Measurements from ENCODE around the gene ASTN1. TPM values are rescaled to one million over a fixed set of nuclear protein-coding genes. Genes with fewer than 3 reads are reported as not detected.

Gene ASTN1
- total and polyA plus RNA-seq, 9 of the 15 experiments (the other 6 are each of a cell fraction or from before 2014, with no cell fraction given): 0.05 to 0.22 (median 0.18) TPM

DNA sequence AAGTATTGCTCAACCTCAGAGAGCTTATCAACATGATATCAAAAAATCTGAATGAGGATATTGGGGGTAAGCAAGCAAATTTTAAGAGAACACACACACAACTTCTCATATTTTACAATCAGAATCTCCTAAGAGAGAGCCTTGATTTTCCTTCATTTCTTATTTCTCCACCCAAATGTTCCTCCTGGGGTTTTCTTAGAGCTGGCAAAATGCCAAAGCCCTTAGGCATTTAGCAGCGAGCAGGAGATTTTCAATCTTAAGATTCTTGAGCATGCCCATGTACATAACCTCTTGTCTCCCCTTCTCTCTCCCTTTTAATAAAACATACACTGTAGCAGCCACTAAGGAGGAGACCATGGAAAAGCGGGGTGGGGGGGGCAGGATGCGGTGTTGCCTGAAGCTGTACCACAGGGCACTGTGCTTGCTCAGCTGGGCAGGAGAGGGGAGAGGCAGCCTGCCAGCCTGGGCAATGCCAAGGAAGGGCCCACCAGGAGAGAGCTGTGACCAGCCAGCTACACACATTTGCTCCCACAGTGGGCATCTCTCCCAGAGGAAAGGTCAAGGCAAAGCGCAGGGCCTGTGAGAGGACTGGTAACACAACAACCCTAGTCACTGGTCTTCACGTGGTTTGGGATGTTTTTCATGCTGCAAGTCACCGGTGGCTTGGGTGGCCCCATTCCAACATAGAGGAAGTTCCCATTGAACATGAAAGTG, 10.6 kb upstream of the ASTN1 start:
- Histone ChIP-seq H4K20me1 (replicated peaks; ENCODE audit: control insufficient read depth, insufficient read depth, low read length) (no peaks in the 10 kb centered on the region), H3K79me2 (ENCODE audit: control insufficient read depth, insufficient read depth, low read length) (no peaks in the 10 kb centered on the region), H3K4me2 (ENCODE audit: insufficient read depth, low read length) (no peak overlapping the region), H3K36me3 (ENCODE audit: control insufficient read depth, insufficient read depth, low read length) (no peaks in the 10 kb centered on the region), H2AFZ (ENCODE audit: low read depth, low read length) (no peak overlapping the region), H3K27me3 (ENCODE audit: control insufficient read depth in 2 of 2, insufficient read depth in 2 of 2, low read length in 2 of 2) (peaks cover 2 to 13% of the 10 kb centered on the region in 2 experiments; a peak in 3 of 5 replicates), H3K9me1 (ENCODE audit: control insufficient read depth, insufficient read depth, low read length) (no peaks in the 10 kb centered on the region), H3K9ac (ENCODE audit: insufficient read depth in 1 of 2, low read depth in 2 of 2, low read length in 2 of 2) (no peak overlapping the region), H3K9me3 (replicated peaks; ENCODE audit: control insufficient read depth, insufficient read depth, low read depth, low read length) (no peaks in the 10 kb centered on the region), H3K4me3 (no peak overlapping the region), H3K27ac (ENCODE audit: extremely low read depth, low read depth, low read length) (no peak overlapping the region), H3K4me1 (replicated peaks in 1 of 2; ENCODE audit: control insufficient read depth in 2 of 2, insufficient read depth in 2 of 2, low read length in 2 of 2) (peaks cover 0 to 4% of the 10 kb centered on the region in 2 experiments; a peak in 1 of 5 replicates)
- in situ Hi-C loops (cut with MboI): no loop called here
- ChIA-PET POLR2A (interaction anchor here (0.6 kb wide), 1 partner anchor 493 kb away, joined by 5 read pairs; no protein-coding TSS in a partner anchor), CTCF (ENCODE audit: low intra/inter-chr PET ratio) (interaction anchor here (0.6 kb wide), 1 partner anchor 52 kb away, joined by 3 read pairs; no protein-coding TSS in a partner anchor)
- FAIRE-seq: no peak
- intact Hi-C loops (cut with micrococcal nuclease): no loop called here
- 0% methylated on average over 6 of the region's 6 CpGs for WGBS (ENCODE audit: insufficient coverage, low coverage, missing lambda C conversion rate)
- no TSS peak for BruUV-seq (replicated peaks)
- peak in 1 of 4 experiments; percentile 13 for DNase-seq (ENCODE audit: extremely low read depth in 1 of 4, low spot score in 3 of 4)
- TF ChIP-seq NFIC (IDR thresholded peaks at IDR 0.05) (peak; percentile 88), NFIX (CRISPR knock-in tag; IDR thresholded peaks at IDR 0.05; ENCODE audit: low read depth) (peak; percentile 87), ZNF239 (CRISPR knock-in tag; IDR thresholded peaks at IDR 0.05) (no peak)
- no peak for ATAC-seq

DNA sequence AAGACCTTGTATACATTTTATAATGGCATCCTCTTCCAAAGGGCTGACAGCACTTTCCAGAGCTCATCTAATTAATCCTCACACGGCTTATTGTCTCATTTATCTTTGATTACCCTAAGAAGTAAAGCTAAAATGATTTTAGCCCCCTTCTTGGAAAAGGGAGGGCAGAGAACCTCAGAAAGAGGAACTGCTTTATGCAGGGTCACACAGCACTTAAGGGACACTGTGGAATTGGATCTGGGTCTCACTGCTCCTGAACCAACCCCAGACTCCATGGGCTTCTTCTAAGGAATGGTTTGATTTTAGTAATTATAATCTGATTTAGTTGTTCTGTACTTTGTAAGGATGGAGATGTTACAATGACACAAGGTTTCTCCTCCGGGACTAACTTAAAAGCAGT, 9.5 kb upstream of the ASTN1 start:
- FAIRE-seq (no peak), ATAC-seq (no peak), DNase-seq (ENCODE audit: extremely low read depth in 1 of 4, low spot score in 3 of 4) (no peak)
- Histone ChIP-seq H3K27ac (ENCODE audit: extremely low read depth, low read depth, low read length) (no peak overlapping the region), H3K4me3 (no peak overlapping the region), H3K79me2 (ENCODE audit: control insufficient read depth, insufficient read depth, low read length) (no peaks in the 10 kb centered on the region), H3K36me3 (ENCODE audit: control insufficient read depth, insufficient read depth, low read length) (no peaks in the 10 kb centered on the region), H3K27me3 (ENCODE audit: control insufficient read depth in 2 of 2, insufficient read depth in 2 of 2, low read length in 2 of 2) (peaks cover 2 to 13% of the 10 kb centered on the region in 2 experiments; a peak in 3 of 5 replicates), H3K4me2 (ENCODE audit: insufficient read depth, low read length) (no peak overlapping the region), H3K9ac (ENCODE audit: insufficient read depth in 1 of 2, low read depth in 2 of 2, low read length in 2 of 2) (no peak overlapping the region), H2AFZ (ENCODE audit: low read depth, low read length) (no peak overlapping the region), H4K20me1 (replicated peaks; ENCODE audit: control insufficient read depth, insufficient read depth, low read length) (no peaks in the 10 kb centered on the region), H3K9me1 (ENCODE audit: control insufficient read depth, insufficient read depth, low read length) (no peaks in the 10 kb centered on the region), H3K4me1 (replicated peaks in 1 of 2; ENCODE audit: control insufficient read depth in 2 of 2, insufficient read depth in 2 of 2, low read length in 2 of 2) (peaks cover 0 to 4% of the 10 kb centered on the region in 2 experiments; a peak in 1 of 5 replicates), H3K9me3 (replicated peaks; ENCODE audit: control insufficient read depth, insufficient read depth, low read depth, low read length) (no peaks in the 10 kb centered on the region)
- WGBS (ENCODE audit: insufficient coverage, low coverage, missing lambda C conversion rate): 0% methylated on average over 2 of the region's 2 CpGs
- no TSS peak for BruUV-seq (replicated peaks)
- no peak for TF ChIP-seq ZNF436 (CRISPR knock-in tag; IDR thresholded peaks at IDR 0.05)
- peak; percentile 69 for TF ChIP-seq SPI1 (IDR thresholded peaks at IDR 0.05; ENCODE audit: borderline replicate concordance, low read depth, low read length)
- TF ChIP-seq FOXM1 (IDR thresholded peaks at IDR 0.05; ENCODE audit: low read depth): no peak
- TF ChIP-seq FOXM1 (CRISPR knock-in tag; IDR thresholded peaks at IDR 0.05; ENCODE audit: low read depth): no peak
- in situ Hi-C loops (cut with MboI) (no loop called here), intact Hi-C loops (cut with micrococcal nuclease) (no loop called here)
- CTCF ChIA-PET (ENCODE audit: low intra/inter-chr PET ratio): no interaction called here
- POLR2A ChIA-PET: interaction anchor here (0.8 kb wide), 1 partner anchor 19 kb away, joined by 3 read pairs; no protein-coding TSS in a partner anchor

Measured in K562 (cell line).